ENCODE results near the gene SH2D1B.

GRCh38 chr1:162385280-162385623 lies 26.7 kb downstream of the SH2D1B start:
- TF ChIP-seq SREBF1 (IDR thresholded peaks at IDR 0.05; ENCODE audit: borderline replicate concordance, low read depth, low read length) (no peak), POLR2AphosphoS5 (IDR thresholded peaks at IDR 0.05; ENCODE audit: control insufficient read depth, insufficient read depth, low read depth, low read length) (no peak), CHD2 (IDR thresholded peaks at IDR 0.05; ENCODE audit: low read depth, low read length) (no peak)
